ENCODE results near the gene DIS3L2.

GRCh38 chr2:232286001-232286868 is 324.7 kb downstream of the DIS3L2 start:
- no peak for TF ChIP-seq EZH2 (IDR thresholded peaks at IDR 0.05; ENCODE audit: insufficient read depth, low read length)
- TF ChIP-seq CTCF (IDR thresholded peaks at IDR 0.05; ENCODE audit: insufficient read depth, low read depth, low read length) = no peak
